ENCODE measurements around the gene TOMM20. TPM values are rescaled to one million over a fixed set of nuclear protein-coding genes. Genes with fewer than 3 reads are reported as not detected.

Gene TOMM20
- total RNA-seq, 1 experiment from 2014 or later = 262 TPM

GRCh38 chr1:235069577-235070563 is 58.8 kb downstream of the TOMM20 start:
- DNase-seq (ENCODE audit: extremely low read depth, low read depth) = peak; percentile 62

GRCh38 chr1:235069176-235069575 is 59.5 kb downstream of the TOMM20 start:
- DNase-seq (ENCODE audit: extremely low read depth, low read depth) = no peak

- DNase-seq (ENCODE audit: extremely low read depth, low read depth) = no peak
Measured at GRCh38 chr1:235068158-235069121, 60.2 kb downstream of the TOMM20 start.

- DNase-seq (ENCODE audit: extremely low read depth, low read depth) = peak; percentile 52
Measured at GRCh38 chr1:235067396-235068157, 61.1 kb downstream of the TOMM20 start.

- no peak for DNase-seq (ENCODE audit: extremely low read depth, low read depth)
Measured at GRCh38 chr1:235063068-235063765, 65.4 kb downstream of the TOMM20 start.

GRCh38 chr1:235060607-235061470 is 67.8 kb downstream of the TOMM20 start:
- DNase-seq (ENCODE audit: extremely low read depth, low read depth) = no peak

Small RNA genes within 50 kb of the gene (small RNA-seq; reads per million reads assigned to genes)
- 0 reads per million in 2 experiments for gene AL732292.1
- gene SNORA14B = 2.5 to 3.1 reads per million in 2 experiments

Other genes with a start within 250 kb of the TOMM20 start
- gene RBM34, start 32.4 kb upstream of the TOMM20 start, total RNA-seq (2014; rRNA removed; shearing (Covaris generic)) = 145 and 158 TPM in 2 replicates
- 19.0 and 25.7 TPM in 2 replicates for gene ARID4B, start 199.3 kb upstream of the TOMM20 start, total RNA-seq (2014; rRNA removed; shearing (Covaris generic))
- gene GGPS1, start 199.7 kb upstream of the TOMM20 start, total RNA-seq (2014; rRNA removed; shearing (Covaris generic)) = 75.6 and 80.4 TPM in 2 replicates
- gene TBCE, start 238.6 kb upstream of the TOMM20 start, total RNA-seq (2014; rRNA removed; shearing (Covaris generic)) = 53.3 and 73.3 TPM in 2 replicates